Renal cortical epithelial cell (primary cell): ENCODE data around the gene TSPY3. TPM values are rescaled to one million over a fixed set of nuclear protein-coding genes. Genes with fewer than 3 reads are reported as not detected.
"Not testable (repeated sequence)": the region's sequence is repeated elsewhere in the genome, so short reads cannot be mapped to it uniquely, and the experiment has no call there.

Experiments
- DNase-seq: peaks from one replicate; pipeline ENCODE4 v3.0.0-alpha.2; 2011; ENCODE audit warnings: low read depth
- total RNA-seq: library from RNA; depleted of rRNA; stranded (reverse); fragments of >200 nt; gene quantifications from 2 replicates; pipeline ENCODE4 v1.2.3, GENCODE V29; 2014

The TSPY3 gene
- total RNA-seq = not detected in 2 replicates

GRCh38 chrY:9398121-9398520, at the start of gene TSPY3:
TSPY3 (plus strand) TSS chrY:9398421; CDS start chrY:9398467, 46 bp downstream.
- not testable (repeated sequence) for DNase-seq

- not testable (repeated sequence) for DNase-seq
Measured at GRCh38 chrY:9357497-9357896, 40.7 kb upstream of the TSPY3 start, which contains the start of gene TSPY8. TSPY8 (plus strand) TSS chrY:9357797; CDS start chrY:9357843, 46 bp downstream.

- DNase-seq = not testable (repeated sequence)
Measured at GRCh38 chrY:9396527-9396926, 1.7 kb upstream of the TSPY3 start.

Other genes starting within 250 kb of the TSPY3 start
- gene TSPY4, start 61.0 kb upstream of the TSPY3 start, total RNA-seq = not detected in 2 replicates
- not detected in 2 replicates for gene TSPY8, start 40.6 kb upstream of the TSPY3 start, total RNA-seq
- not detected in 2 replicates for gene TSPY1, start 68.5 kb downstream of the TSPY3 start, total RNA-seq
- not detected in 2 replicates for gene TSPY9, start 88.8 kb downstream of the TSPY3 start, total RNA-seq
- gene TSPY10, start 129.5 kb downstream of the TSPY3 start, total RNA-seq = not detected in 2 replicates